Measurements from ENCODE around the gene LGMN.

DNA sequence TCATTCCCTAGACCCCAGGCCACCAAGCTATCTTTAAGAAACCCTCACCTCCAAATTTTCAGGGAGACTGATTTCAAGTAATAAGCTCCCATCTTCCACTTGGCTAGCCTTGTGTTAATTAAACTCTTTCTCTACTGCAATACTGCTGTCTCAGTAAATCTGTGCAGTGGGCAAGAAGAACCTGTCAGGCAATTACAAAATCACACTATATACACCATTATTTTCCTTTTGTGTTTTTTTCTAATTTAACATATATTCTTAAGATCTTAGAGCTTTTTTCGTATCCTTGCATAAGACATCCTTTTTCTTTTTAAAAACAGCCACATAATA, 38.0 kb upstream of the LGMN start:
- TF ChIP-seq YY1 (IDR thresholded peaks at IDR 0.05; ENCODE audit: insufficient read depth, insufficient read length) (no peak), ZNF274 (IDR thresholded peaks at IDR 0.05; ENCODE audit: low read depth, low read length) (no peak)

Data from NT2/D1 (cell line).